HG03175 (cell line): ENCODE measurements around the gene NUDT9.

ENCODE experiments used
- ATAC-seq: cut with Tn5 transposase; IDR thresholded peaks from one replicate; pipeline ENCODE4 v1.9.1; 2021; ENCODE audit warnings: mild to moderate bottlenecking, moderate library complexity; ENCODE audit not compliant: unreplicated experiment

The NUDT9 gene

GRCh38 chr4:87505862-87506261 lies 83.5 kb downstream of the NUDT9 start:
- ATAC-seq = no peak

DNA sequence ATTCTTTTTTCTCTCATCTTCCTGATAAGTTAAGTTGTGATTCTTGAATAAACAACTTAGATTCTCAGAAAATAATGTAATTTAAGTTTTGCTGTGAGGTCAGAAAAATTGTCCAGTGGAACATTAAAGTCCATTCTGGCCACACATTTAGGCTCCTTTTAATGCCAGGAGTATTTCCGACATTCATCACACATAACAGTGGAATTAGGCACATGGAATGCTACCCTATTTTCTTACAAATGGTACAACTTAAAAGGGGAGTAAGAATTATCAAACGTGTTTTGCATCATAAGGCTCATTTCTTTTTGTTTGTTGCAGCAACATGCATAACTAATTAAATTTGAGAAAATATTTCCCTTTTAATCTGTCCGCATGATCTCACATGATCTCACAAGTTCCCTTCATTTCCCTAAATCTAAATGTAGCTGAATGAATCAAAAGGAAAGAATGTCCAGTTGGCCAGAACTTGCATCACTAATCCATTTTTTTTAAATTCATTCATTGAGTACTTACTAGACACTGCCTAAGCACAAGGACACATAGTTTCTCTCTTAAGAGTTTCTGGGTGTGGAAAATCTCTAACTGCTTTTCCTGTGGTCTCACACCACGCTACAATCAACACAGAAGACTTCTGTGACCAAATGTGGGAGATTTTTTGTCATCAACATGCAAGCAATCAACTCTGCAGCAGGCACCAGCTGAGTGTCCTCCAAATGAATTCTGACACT lies 84.8 kb downstream of the NUDT9 start:
- ATAC-seq = no peak
